ENCODE measurements around the gene MYH1.

DNA sequence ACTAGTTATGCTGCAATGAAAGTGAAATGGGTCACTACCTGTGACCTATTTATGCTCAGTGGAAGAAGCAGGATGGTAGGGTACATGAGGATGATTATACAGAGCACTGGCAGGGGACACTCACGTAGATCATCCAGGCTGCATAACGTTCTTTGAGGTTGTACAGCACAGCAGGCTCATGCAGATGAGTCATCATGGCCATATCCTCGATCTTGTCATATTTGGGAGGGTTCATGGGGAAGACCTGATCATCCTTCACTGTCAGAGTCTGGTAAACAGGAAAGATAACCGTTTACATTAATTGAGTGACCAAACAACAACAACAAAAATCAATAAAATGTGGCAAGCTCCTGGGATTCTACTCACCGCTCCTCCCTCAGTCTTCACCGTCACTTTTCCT lies 29.0 kb upstream of the MYH1 start:
- TF ChIP-seq TARDBP (IDR thresholded peaks at IDR 0.05; ENCODE audit: borderline replicate concordance): no peak
- TF ChIP-seq, protein P1, sequence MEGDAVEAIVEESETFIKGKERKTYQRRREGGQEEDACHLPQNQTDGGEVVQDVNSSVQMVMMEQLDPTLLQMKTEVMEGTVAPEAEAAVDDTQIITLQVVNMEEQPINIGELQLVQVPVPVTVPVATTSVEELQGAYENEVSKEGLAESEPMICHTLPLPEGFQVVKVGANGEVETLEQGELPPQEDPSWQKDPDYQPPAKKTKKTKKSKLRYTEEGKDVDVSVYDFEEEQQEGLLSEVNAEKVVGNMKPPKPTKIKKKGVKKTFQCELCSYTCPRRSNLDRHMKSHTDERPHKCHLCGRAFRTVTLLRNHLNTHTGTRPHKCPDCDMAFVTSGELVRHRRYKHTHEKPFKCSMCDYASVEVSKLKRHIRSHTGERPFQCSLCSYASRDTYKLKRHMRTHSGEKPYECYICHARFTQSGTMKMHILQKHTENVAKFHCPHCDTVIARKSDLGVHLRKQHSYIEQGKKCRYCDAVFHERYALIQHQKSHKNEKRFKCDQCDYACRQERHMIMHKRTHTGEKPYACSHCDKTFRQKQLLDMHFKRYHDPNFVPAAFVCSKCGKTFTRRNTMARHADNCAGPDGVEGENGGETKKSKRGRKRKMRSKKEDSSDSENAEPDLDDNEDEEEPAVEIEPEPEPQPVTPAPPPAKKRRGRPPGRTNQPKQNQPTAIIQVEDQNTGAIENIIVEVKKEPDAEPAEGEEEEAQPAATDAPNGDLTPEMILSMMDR (IDR thresholded peaks at IDR 0.05 in 2 of 3, conservative IDR thresholded peaks at IDR 0.05 in 1 of 3; ENCODE audit: control insufficient read depth in 2 of 3, extremely low read depth in 1 of 3, insufficient read depth in 1 of 3, low read depth in 3 of 3, low read length in 3 of 3): no peak
- no peak for TF ChIP-seq BCL11A (IDR thresholded peaks at IDR 0.05; ENCODE audit: low read depth, low read length)
- no peak for TF ChIP-seq RAD21 (IDR thresholded peaks at IDR 0.05; ENCODE audit: insufficient read depth, low read depth, low read length)
- TF ChIP-seq BRCA1 (IDR thresholded peaks at IDR 0.05; ENCODE audit: low read depth, low read length): no peak
- TF ChIP-seq YY1 (IDR thresholded peaks at IDR 0.05; ENCODE audit: low read depth, low read length): no peak
- TF ChIP-seq GABPA (IDR thresholded peaks at IDR 0.05; ENCODE audit: low read depth): no peak
- TF ChIP-seq ZNF217 (IDR thresholded peaks at IDR 0.05): no peak
